ENCODE measurements around the gene ISG15.
"Not testable (repeated sequence)": the region's sequence is repeated elsewhere in the genome, so short reads cannot be mapped to it uniquely, and the experiment has no call there.

Gene ISG15

DNA sequence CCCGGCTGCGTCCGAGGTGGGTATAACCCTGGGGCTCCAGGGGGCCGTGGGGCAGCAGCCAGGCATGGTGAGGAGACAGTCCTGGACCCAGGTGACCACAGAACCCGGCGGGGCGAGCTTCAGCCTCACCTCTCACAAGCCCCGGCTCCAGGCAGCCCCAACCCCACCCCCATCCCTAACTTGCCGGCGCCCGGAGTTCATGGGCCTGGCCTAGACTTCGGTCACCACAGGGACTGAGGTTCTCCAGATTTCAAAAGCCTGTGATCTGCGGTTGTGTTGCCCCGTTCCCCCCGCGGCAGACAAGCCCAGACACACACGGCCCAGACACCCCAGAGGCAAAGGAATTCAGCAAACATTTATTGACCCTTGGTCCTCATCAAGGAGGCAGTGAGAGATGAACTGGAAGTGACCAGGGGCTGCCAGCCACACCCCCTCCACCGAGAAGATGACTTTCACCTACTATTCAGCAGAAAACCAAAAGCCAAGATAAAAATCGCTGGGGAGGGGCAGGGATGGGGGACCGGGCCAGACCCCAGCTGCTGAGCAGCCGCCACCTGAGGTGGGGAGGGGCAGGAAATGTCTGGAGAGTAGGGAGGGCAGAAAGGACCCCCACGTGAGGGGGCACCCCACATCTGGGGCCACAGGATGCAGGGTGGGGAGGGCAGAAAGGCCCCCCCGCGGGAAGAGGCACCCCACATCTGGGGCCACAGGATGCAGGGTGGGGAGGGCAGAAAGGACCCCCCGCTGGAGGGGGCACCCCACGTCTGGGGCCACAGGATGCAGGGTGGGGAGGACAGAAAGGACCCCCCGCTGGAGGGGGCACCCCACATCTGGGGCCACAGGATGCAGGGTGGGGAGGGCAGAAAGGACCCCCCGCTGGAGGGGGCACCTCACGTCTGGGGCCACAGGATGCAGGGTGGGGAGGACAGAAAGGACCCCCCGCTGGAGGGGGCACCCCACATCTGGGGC is 17.3 kb upstream of the ISG15 start:
- no peak for DNase-seq

DNA sequence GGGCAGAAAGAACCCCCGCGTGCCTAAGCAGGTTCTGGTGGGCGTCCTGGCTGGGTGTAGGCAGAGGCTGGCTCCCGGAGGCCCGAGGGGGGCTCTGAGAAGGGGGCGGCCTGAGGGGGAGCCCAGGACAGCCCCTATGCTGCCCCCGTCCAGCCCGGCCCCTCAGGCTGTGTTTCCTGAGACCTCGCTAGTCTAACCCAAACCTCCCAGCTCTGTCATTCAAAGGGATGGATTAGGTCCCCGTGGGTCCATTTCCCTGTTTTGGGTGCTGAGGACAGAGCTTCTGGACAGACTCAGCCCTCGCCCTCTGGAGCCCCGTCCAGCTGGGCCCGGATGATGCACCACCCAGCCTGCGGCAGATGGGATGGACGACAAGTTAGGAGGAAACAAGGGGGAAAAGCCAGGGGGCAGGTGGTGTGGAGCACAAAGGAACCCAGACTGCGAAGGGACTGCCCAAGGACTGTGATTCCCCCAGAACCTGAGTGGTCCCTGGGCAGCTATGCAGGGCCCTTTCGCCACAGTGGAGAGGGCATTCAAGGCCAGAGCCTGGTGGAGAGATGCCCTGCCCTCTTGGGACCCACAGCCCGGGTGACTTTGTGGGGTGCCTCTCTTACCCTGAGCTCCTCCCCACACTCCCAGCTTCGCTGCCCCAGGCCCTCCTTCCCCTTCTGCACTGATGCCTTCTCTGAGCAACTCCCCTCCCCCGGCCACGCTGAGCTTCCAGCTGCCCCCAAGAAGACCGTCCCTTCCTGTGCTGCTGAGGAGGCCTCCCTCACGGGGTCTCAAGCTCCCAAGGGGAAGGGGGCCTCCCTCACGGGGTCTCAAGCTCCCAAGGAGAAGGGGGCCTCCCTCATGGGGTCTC is 16.2 kb upstream of the ISG15 start:
- DNase-seq = no peak

DNA sequence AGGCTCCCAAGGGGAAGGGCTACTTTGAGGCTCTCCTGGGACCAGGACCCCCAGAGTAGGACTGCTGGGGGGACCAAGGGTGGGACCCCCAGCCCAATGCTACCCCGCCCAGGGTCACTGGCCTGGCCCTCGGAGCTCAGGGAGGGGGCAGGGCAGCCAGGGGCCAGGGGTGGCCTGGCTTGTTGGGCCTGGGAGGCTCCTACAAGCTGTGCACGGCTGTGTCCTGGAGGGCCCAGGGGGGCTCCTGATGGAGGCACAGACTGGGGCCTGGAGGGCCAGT is 15.6 kb upstream of the ISG15 start:
- DNase-seq = no peak

DNA sequence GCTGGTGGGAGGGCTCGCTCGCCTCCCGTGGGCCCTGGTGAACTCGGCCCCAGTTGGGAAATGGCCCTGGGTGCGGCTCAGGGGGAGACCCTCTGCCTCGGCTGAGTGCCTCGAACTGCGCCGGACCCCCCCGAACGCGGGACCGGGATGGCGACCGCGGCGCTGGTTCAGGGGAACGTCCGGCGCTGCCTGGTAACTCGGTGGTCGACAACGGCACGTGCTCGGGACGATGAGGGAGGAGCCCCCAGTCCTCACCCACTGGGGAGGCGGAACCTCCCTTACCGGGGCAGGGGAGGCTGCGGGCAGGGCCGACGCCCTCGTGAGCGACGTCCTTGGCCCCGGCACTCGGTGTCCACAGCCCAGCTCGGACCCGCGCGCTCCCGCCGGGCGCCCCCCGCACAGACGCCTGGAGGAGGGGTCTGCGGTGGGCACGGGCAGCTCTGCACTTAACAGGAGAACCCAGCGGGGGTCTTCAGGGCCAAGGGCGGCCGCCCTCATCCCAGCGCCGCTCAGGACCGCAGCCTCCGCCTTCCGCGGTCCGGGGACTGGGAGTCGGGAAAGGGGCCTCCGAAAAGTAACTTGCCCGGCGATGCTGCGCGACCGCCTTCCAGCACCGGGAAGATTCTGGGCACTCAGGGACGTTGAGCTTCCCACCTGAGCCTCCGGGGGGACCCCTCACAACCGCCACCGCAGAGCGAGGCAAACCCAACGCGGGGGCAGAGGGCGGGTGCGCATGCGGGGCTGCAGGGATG is 15.1 kb upstream of the ISG15 start:
- DNase-seq = no peak

DNA sequence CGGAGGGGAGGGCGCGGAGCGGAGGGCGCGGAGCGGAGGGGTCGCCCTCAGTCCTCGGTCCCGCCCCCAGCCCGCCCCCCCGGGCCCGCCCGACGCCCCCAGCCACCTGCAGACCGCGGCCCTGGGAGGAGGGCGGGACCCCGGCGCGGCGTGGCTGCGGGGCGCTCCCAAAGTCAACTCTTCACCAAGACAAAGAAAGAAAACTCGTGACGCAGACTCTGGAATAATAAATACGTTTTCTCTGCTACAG is 14.6 kb upstream of the ISG15 start:
- DNase-seq = no peak

DNA sequence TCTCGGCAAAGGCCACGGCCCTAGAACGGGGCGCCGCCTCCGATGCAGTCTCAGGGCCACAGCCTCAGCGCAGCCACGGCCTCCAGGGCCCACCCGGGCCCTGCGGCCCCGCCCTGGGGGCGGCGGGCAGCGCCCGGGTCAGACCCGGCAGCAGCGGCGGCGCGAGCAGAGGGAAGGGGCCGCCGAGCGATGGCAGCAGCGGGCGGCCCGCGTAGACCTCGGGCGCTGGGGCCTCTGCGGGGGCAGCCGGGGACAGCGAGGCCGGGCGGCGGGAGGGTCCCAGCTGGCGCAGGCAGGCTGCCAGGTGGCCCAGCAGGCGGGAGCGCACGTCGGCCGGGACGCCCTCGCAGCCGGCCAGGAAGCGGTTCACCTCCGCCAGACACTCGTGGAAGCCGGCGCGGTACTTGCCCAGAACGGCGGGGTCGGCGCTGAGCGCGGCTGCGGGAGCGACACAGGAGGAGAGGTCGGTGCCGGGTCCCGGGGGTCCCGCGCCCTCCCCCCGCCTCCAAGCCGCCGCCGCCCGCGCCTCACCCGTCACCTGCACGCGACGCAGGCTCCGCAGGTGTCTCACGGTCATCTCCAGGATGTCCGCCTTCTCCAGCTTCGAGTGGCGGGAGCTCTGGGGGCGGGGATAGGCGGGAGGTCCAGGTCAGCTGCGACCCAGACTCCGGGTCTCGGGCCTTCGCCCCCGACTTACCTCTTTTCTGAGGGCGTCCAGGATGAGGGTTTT is 14.1 kb upstream of the ISG15 start:
- DNase-seq = no peak

DNA sequence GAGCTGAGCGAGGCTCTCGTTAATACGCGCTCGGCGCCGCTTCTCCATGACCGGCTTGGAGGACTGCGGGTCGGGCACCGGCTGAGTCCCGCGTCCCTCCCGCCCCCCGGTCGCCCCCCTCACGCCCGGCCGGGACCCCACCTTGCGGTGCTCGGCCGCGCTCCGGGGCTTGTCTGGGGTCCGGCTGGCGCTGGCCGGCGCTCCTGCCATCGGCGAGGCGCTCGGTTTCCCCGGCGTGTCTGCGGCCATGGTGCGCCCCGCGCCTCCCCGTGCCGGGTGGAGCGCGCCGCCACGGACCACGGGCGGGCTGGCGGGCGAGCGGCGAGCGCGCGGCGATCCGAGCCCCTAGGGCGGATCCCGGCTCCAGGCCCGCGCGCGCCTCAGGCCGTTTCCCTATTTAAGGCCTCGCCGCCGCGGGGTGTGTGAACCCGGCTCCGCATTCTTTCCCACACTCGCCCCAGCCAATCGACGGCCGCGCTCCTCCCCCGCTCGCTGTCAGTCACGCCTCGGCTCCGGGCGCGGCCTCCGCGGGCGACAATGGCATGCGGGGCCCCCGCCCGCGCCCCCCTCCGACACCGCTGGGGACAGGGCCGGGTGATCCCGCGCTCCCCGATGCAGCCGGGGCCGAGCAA is 13.5 kb upstream of the ISG15 start, which contains the start of gene HES4:
Gene HES4, minus strand, starts transcription at position 373 of the 632 bp plus-strand sequence. Its CDS starts 124 bp downstream, at position 249.
- DNase-seq = no peak

DNA sequence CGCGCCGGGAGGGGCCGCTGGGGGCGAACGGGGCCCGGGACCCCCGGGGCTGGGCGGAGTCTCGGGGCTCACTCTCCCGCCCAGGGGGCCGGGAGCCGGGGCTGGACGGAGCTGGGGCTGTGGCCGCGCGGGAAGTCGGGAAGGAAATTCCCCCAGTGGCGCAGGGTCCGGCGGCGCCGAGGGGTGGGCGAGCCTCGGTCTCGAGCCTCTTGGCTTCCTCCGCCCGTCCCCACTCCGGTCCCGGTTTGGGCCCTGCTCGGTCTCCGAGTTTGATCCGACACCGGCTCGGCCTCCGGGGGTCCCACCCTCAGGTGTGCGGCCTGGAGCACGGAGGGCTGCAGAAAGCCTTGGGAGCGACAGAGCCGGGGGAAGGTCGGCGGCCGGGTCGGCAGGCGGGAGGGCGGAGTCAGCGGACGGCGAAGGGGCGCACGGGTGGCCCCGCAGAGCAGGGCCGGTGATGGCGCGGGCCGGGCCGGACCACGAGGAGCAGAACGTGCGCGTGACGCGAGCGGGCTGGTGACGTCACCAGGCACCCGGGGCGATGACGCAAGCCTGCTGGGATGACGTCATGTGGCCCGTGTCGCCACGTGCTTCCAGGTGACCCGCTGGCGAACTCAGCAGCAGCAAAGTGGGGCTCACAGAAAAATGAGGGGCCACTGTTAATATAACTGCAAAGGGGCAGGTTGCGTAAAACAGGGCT is 12.8 kb upstream of the ISG15 start:
- no peak for DNase-seq

DNA sequence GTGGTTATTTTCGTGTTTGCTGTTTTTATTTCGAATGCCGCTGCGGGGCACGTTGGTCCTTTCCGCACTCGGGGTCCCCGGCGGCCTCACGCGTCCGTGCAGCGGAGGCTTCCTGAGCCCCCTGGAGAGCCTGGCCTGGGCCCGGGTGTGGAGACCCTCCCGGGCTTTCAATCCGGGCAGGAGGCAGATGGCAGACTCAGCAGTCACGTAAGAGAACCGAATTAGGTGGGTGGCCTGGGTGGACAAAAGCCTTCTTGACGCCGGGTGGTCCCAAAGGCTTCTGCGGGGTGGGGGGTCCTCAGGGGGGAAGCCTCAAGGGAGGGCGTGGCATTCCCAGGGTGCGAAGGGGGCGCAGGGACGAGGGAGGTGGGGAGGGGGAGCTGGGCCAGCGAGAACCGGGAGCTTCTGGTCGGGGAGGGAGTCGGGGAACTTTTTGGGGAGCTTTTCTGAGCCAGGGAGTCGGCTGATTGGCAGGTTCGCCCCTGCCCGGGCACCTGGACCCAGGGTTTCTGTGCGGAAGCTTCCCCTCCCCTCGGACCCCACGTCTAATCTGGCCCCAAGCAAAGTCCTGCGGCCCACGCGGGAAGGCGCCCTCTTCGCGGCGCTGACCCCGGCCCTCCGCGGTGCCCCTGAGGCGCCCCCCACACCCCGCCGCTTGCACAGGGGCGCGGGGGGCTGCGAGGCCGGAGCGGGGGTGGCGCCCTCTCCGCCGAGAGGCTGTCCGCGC is 12.1 kb upstream of the ISG15 start:
- no peak for DNase-seq

DNA sequence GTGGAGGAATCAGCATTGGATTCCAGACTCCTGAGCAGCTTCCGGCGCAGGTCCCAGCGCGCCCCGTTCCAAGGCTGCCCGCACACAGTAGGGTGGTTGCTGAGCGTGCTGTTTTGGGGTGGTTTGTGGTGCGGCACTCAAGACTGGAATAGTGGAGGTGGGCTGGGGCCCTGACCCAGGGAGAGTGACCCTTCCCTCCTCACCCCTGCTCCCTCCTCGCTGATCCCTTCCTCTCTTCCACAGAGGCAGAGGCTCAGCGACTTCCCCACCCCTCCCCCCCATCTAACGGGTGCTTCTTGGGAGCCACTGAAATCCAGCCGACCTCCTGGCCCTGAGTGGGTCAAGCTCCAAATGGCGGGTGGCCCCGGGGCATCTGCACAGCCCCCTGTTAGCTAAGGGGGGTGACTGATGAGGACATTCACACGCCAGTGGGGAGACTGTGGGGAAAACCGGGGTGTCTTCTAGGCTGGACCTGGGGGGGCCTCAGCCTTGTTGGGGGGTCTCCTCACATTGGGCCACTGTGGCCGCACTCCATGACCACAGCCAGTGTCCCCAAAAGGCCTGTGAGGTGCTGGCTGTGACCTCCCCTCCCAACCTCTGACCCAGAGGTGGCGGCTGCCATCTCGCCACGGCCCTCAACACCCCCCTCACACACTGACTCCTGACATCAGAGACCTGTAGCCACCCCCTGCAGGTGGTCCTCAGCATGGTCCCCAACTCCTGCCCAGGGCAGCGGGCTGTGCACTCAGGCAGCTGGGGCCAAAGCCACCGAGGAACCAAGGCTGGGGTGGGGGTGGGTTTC is 9.5 kb upstream of the ISG15 start:
- no peak for DNase-seq

DNA sequence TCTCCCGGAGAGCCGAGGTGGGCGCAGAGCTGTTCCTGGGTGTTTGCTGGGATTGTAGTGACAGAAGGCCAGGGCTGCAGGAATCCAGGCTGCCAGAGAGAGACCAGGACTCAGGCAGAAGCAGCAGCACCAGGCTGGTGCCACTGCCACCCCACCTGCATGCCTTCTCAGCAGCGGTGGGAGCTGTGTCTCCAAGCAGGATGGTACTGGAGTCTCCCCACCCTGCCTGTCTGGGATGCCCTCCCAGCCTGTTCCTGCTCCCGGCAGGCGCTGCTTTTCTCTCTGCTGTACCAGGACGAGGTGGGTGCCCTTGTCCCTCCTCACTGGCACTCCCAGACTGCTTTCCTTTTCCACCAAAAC is 8.9 kb upstream of the ISG15 start:
- no peak for DNase-seq

DNA sequence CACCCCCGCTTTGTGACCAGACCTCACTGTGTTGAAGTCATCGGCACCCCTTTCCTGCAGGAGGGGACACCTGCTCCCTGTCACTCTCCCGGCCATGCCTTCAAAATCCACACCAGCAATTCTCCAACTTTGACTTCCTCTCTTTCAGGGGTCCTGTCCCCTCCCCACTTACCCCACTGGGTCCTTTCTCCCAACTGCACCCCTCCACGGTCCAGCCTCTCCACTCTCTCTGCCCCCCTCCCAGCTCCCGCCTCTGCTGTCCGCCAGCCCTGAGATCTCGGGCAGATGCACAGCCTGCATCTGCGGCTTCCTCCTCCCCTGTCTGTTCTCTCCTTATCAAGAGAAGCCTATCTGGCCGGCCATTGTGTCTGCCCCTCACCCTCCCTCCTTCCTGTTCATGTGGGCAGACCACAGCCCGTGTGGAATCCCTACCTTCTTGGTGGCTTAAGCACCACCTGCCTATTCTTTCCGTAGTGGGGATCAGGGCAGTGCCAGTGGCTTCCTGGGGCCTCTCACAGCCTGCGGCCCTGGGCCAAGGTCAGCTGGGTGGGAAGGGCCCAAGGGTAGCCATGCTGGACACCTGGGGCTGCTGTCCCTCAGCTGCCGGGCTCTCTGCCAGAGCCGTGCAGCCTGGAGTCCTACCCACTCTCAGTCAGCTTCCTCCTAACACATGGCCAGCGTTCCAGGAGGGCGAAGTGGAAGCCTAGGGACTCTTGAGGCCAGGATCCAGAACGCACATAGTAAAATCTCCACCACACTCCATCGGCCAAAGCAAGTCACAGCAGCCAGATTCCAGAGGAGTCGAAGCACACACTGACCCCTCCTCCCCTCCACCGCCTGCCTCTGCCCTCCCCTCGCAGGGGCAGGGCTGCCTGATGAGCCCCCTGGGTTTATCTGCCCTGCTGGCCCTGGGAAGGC is 8.3 kb upstream of the ISG15 start:
- no peak for DNase-seq

DNA sequence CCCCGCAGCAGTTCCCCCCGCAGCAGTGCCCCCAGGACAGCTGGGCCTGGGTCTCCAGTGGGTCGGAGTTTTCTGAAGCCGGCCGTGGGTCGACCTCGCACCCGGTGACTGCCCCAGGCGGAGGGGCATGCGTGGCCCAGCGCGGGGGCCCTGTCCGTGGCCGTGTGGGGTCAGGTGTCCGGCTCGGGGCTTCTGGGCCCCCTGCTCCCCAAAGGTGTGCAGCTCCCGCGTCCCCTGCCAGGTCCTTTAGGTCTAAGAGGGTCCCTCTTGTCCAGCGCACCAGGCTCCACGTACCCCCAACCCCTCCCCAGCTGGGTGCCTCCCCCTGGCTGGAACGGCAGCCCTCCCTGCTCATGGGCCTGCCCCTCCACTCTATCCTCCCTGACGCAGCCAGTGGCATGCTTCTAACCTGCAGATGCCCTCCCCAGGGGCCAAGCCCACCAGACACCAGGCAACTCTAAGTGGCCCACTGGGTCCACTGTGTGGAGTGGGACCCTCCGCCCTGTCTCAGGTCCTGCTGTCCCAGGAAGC is 7.5 kb upstream of the ISG15 start:
- no peak for DNase-seq

DNA sequence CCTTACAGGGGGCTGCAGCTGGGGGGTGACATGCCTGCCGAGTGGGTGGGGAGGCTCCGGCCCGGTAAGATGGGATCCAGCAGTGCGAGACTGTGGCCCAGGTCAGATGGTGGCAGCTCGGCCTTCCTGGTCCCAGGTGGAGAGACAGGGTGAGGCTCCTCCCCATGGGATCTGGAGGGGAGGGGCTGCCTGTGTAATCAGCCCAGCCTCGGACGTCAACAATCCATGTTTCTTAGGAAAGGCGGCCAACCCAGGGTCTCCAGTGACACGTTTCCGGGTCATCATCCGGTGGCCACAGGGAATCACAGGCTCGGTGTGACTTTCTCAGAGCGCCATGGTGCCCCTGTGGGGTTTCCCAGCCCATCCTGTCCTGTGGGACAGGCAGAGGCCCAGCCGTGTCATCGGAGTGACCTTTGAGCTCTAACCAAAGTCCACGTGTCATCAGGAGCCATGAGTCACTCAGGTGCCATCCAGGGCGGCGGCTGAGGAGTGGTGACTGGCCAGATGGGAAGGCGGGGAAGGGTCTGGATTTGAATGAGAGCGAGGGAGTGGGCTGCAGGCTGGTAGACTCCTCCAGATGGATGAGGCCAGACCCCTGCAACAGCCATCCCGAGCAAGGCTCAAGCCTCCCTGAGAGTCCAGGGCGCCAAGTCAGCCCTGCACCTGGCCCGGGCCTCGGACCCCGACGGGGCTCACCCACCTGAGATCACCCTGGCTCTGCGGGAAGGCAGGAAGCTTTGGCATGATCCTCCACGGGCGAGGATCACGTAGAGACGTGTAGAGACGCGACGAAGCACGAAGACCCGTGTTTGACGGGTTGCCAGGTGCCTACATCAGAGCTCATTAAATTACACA is 6.8 kb upstream of the ISG15 start:
- no peak for DNase-seq

DNA sequence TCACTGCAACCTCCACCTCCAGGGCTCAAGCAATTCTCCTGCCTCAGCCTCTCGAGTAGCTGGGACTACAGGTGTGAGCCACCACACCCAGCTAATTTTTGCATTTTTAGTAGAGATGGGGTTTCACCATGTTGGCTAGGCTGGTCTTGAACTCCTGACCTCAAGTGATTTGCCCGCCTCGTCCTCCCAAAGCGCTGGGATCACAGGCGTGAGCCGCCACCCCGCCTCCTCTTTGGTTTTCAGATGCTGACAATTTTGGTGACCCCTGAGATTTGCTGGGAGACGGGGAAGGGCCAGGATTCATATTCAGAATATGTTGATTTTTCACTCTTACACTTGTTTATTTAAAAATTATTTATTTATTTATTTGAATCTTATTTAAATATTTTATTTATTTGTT is 3.2 kb upstream of the ISG15 start:
- DNase-seq = not testable (repeated sequence)

DNA sequence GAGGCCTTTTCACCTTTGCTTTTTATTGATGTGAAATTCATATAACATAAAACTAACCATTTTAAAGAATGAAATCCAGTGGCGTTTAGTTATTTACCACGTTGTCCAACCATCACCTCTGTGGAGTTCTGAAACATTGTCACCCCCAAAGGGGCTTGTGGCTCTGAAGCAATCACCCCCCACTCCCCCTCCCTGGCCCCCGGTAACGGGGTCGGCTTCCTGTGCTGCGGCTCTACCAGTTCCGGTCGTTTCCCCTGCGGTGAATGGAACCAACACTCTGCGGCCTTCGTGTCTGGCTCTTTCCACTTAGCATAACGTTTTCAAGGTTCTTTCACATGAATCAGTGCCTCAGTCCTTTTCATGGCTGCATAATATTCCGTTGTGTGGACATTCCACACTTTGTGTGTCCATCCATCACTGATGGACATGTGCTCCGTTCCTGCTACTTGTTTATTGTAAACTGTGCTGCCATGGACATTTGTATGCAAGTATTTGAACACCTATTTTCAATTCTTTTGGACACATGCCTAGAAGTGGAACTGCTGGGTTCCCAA is 1.8 kb upstream of the ISG15 start:
- DNase-seq = no peak

DNA sequence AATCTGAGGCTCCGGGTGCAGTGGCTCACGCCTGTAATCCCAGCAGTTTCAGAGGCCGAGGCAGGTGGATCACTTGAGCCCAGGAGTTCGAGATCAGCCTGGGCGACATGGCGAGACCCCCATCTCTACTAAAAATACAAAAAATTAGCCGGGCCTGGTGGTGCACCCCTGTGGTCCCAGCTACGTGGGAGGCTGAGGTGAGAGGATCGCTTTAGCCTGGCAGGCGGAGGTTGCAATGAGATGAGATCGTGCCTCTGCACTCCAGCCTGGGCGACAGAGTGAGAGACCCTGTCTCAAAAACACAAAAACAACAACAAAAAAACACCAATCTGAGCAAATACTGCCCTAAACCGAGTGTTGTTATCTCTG is 577 bp upstream of the ISG15 start:
- DNase-seq = not testable (repeated sequence)

Data from NCI-H2107 (cell line).